HG02588 (cell line): ENCODE results near the gene PCGF3.
"Not testable (repeated sequence)": the region's sequence is repeated elsewhere in the genome, so short reads cannot be mapped to it uniquely, and the experiment has no call there.

Experiments used
- ATAC-seq: cut with Tn5 transposase; IDR thresholded peaks from one replicate; pipeline ENCODE4 v1.9.1; 2021; ENCODE audit warnings: mild to moderate bottlenecking, moderate library complexity; ENCODE audit not compliant: unreplicated experiment

PCGF3 gene

GRCh38 chr4:681736-682451 lies 23.7 kb upstream of the PCGF3 start:
- no peak for ATAC-seq

- ATAC-seq: no peak
Measured at GRCh38 chr4:682490-683172, 23.0 kb upstream of the PCGF3 start.

GRCh38 chr4:683247-683897 lies 22.3 kb upstream of the PCGF3 start:
- ATAC-seq: no peak

GRCh38 chr4:683982-684622 lies 21.5 kb upstream of the PCGF3 start:
- ATAC-seq: no peak

GRCh38 chr4:684623-685327 lies 20.9 kb upstream of the PCGF3 start:
- no peak for ATAC-seq

GRCh38 chr4:685679-686412 lies 19.8 kb upstream of the PCGF3 start:
- no peak for ATAC-seq

- no peak for ATAC-seq
Measured at GRCh38 chr4:686413-687040, 19.1 kb upstream of the PCGF3 start.

- ATAC-seq: no peak
Measured at GRCh38 chr4:687048-687970, 18.3 kb upstream of the PCGF3 start.

GRCh38 chr4:687971-688853 lies 17.4 kb upstream of the PCGF3 start:
- no peak for ATAC-seq

- ATAC-seq: no peak
Measured at GRCh38 chr4:688854-689681, 16.6 kb upstream of the PCGF3 start, which contains the start of gene SLC49A3. Gene SLC49A3 (minus strand): TSS chr4:689151. CDS start chr4:689127, 24 bp downstream.

GRCh38 chr4:689723-690122 lies 15.9 kb upstream of the PCGF3 start:
- ATAC-seq: no peak

- ATAC-seq: no peak
Measured at GRCh38 chr4:692771-693554, 12.7 kb upstream of the PCGF3 start.

- ATAC-seq: not testable (repeated sequence)
Measured at GRCh38 chr4:694341-694940, 11.2 kb upstream of the PCGF3 start.

GRCh38 chr4:699816-700580 lies 5.6 kb upstream of the PCGF3 start:
- ATAC-seq: no peak
